Measurements from ENCODE around the gene SCFD2. TPM values are rescaled to one million over a fixed set of nuclear protein-coding genes. Genes with fewer than 3 reads are reported as not detected.
"Not testable (repeated sequence)": the region's sequence is repeated elsewhere in the genome, so short reads cannot be mapped to it uniquely, and the experiment has no call there.

The SCFD2 gene
- total RNA-seq, 4 donors from 2014 or later = 12.7 to 23.7 (median 18.3) TPM

DNA sequence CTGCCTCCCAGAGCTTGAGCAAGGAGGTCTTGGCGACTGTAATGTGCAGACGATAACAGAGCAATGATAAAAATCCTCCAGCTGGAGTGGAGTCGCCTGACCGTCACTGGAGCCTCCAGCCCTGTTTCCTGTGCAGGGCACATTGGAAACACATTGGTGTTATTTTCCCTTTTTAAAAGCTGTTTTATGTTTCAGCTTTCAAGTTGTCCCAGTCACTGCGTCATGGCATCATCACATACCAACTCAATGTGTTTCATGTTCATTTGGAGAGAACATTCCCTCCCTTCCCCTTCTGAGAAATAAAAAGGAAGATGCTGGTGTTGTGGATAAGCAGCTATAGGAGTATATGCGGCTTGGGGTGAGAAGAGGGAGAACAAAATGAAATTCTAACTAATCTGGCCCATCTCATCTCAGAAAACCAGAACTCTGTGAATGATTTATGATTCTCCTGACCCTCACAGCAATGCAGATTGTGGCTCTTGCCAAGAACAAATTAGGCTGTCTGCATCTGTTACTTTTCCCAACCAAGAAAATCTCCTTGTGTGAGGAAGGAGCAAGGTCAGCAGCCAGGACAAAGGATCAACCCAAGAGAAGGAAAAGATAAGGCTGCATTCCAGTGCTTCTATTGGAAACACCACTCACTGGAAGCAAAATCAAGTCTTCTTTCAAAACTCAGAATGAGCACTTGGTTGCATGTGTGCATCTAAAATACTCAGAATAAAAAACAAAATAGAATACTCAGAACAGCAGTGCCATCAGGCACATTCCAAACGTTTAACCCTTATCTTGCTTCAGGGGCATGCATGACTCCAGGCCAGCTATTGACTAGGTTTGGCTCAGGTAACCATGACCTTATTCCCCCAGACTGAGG lies 369.4 kb downstream of the SCFD2 start:
- H3K36me3 ChIP-seq = no peaks in the 10 kb centered on the region
- H3K9me3 ChIP-seq = no peaks in the 10 kb centered on the region
- WGBS, 2 donors (ENCODE audit: low coverage in 1 of 2) = 58 to 86% methylated on average over 3 to 7 of the region's 7 CpGs
- no peak for TF ChIP-seq EP300 (IDR thresholded peaks at IDR 0.05; ENCODE audit: low read depth)
- TF ChIP-seq, protein P1, sequence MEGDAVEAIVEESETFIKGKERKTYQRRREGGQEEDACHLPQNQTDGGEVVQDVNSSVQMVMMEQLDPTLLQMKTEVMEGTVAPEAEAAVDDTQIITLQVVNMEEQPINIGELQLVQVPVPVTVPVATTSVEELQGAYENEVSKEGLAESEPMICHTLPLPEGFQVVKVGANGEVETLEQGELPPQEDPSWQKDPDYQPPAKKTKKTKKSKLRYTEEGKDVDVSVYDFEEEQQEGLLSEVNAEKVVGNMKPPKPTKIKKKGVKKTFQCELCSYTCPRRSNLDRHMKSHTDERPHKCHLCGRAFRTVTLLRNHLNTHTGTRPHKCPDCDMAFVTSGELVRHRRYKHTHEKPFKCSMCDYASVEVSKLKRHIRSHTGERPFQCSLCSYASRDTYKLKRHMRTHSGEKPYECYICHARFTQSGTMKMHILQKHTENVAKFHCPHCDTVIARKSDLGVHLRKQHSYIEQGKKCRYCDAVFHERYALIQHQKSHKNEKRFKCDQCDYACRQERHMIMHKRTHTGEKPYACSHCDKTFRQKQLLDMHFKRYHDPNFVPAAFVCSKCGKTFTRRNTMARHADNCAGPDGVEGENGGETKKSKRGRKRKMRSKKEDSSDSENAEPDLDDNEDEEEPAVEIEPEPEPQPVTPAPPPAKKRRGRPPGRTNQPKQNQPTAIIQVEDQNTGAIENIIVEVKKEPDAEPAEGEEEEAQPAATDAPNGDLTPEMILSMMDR (IDR thresholded peaks at IDR 0.05) = no peak
- TF ChIP-seq POLR2A (IDR thresholded peaks at IDR 0.05) = no peak
- TF ChIP-seq POLR2AphosphoS5 (IDR thresholded peaks at IDR 0.05) = no peak
- H3K27ac ChIP-seq = peak overlapping the region; percentile 20 to 62 (median 44)
- H3K4me3 ChIP-seq = no peak overlapping the region
- H3K4me1 ChIP-seq = peaks cover 0 to 10% (median 1%) of the 10 kb centered on the region in 4 donors
- intact Hi-C loops (cut with DNase I; ENCODE audit: low total_unique reads) = no loop called here
- no peak for DNase-seq
- no peaks in the 10 kb centered on the region for H3K27me3 ChIP-seq
- in situ Hi-C loops (cut with MboI; ENCODE audit: low pct_ligation_motif_present in 1 of 4, low pct_unique_long_range_greater_than_20kb in 1 of 4, low sequenced_read_pairs in 3 of 4) = loop anchor here in 1 of 4 donors (25.0 kb wide), 1 partner anchor 759 kb away; no protein-coding TSS in a partner anchor

DNA sequence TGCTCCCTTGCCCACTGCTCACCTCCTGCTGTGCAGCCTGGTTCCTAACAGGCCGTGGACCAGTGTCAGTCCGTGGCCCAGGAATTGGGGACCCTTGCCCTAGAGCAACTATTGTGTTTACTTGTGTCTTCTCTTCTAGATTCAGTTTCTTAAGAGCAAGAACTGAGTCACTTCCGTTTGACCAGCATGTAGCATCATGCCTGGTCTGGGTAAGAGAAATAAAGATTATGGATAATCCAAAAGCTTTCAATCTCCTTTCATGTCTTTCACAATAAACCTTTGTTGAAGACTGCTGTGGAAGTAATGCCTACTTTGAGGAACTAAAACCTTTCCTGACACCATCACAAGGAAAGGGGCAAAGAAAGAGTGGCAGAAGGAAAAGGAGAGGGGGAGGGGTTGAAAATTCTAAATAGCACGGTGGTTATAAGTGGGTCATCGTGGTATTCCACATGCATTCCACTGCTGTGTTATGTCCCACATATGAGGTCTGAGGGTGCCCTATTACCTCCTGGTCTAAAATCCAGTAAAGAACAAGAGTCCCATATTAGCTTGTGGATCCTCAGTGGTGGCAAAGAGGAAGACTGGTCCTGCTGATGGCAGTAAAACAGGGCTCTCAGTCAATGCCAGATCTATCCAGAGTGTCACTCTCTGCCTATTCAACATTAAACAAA lies 370.4 kb downstream of the SCFD2 start:
- Histone ChIP-seq H3K9me3 (no peaks in the 10 kb centered on the region), H3K27ac (peak overlapping the region; percentile 0 to 62 (median 44)), H3K4me3 (no peak overlapping the region), H3K36me3 (no peaks in the 10 kb centered on the region), H3K27me3 (no peaks in the 10 kb centered on the region), H3K4me1 (peaks cover 0 to 10% (median 1%) of the 10 kb centered on the region in 4 donors)
- 83 to 88% methylated on average over 1 to 5 of the region's 5 CpGs for WGBS, 2 donors (ENCODE audit: low coverage in 1 of 2)
- no peak for TF ChIP-seq EP300 (IDR thresholded peaks at IDR 0.05; ENCODE audit: low read depth)
- DNase-seq = no peak
- in situ Hi-C loops (cut with MboI; ENCODE audit: low pct_ligation_motif_present in 1 of 4, low pct_unique_long_range_greater_than_20kb in 1 of 4, low sequenced_read_pairs in 3 of 4) = loop anchor here in 1 of 4 donors (25.0 kb wide), 1 partner anchor 758 kb away; no protein-coding TSS in a partner anchor
- intact Hi-C loops (cut with DNase I; ENCODE audit: low total_unique reads) = no loop called here

DNA sequence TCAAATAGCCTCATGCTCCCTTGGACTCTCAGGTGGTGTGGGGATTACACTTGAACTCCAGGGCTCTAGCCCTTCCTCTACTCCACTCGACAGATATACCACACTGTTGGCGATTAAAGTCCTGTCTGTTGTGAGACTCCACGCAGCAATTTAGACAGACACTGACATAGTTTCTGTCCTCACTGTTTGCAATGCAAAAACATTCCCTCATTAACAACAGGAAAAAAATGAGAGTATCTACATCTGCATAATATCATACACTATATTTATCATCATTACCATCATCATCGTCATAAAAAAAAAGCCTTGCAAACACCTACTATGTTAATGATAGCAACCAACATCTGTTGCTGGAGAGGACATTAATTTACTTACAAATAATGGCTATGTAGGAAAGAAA lies 371.3 kb downstream of the SCFD2 start:
- intact Hi-C loops (cut with DNase I; ENCODE audit: low total_unique reads) (no loop called here), in situ Hi-C loops (cut with MboI; ENCODE audit: low pct_ligation_motif_present in 1 of 4, low pct_unique_long_range_greater_than_20kb in 1 of 4, low sequenced_read_pairs in 3 of 4) (loop anchor here in 1 of 4 donors (25.0 kb wide), 1 partner anchor 757 kb away; no protein-coding TSS in a partner anchor)
- TF ChIP-seq, protein P1 (IDR thresholded peaks at IDR 0.05) = no peak
- no peak for TF ChIP-seq EP300 (IDR thresholded peaks at IDR 0.05; ENCODE audit: low read depth)
- TF ChIP-seq POLR2A (IDR thresholded peaks at IDR 0.05) = no peak
- no peak for TF ChIP-seq POLR2AphosphoS5 (IDR thresholded peaks at IDR 0.05)
- DNase-seq = no peak
- Histone ChIP-seq H3K9me3 (no peaks in the 10 kb centered on the region), H3K4me1 (peaks cover 0 to 10% (median 1%) of the 10 kb centered on the region in 4 donors), H3K27me3 (no peaks in the 10 kb centered on the region), H3K36me3 (no peaks in the 10 kb centered on the region), H3K4me3 (no peak overlapping the region), H3K27ac (no peak overlapping the region)
- WGBS, 2 donors (ENCODE audit: low coverage in 1 of 2) = 93 to 96% methylated on average over 4 of the region's 4 CpGs

DNA sequence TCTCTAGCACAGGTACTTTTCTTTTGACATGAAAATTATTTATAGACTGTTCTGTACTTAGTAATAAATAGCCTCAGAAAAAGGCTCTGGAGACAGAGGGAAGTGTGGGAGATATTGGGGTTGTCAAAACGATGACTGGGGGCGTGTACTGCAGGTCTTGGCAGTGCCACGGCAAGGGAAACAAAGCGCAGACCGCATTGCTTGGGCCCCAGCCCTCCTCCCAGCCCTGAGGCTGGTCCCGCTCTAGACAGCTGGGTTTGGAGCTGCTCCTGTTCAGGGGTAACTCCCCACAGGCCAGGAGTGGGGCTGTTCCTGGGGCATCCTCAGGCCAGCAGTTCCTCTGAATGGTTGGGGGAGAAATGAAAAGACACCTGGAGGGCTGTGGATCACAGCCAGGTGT lies 372.1 kb downstream of the SCFD2 start:
- Histone ChIP-seq H3K27me3 (no peaks in the 10 kb centered on the region), H3K4me1 (peaks cover 0 to 10% (median 1%) of the 10 kb centered on the region in 4 donors), H3K27ac (no peak overlapping the region), H3K36me3 (no peaks in the 10 kb centered on the region), H3K4me3 (no peak overlapping the region), H3K9me3 (no peaks in the 10 kb centered on the region)
- intact Hi-C loops (cut with DNase I; ENCODE audit: low total_unique reads) (no loop called here), in situ Hi-C loops (cut with MboI; ENCODE audit: low pct_ligation_motif_present in 1 of 4, low pct_unique_long_range_greater_than_20kb in 1 of 4, low sequenced_read_pairs in 3 of 4) (loop anchor here in 1 of 4 donors (25.0 kb wide), 1 partner anchor 756 kb away; no protein-coding TSS in a partner anchor)
- no peak for TF ChIP-seq POLR2AphosphoS5 (IDR thresholded peaks at IDR 0.05)
- TF ChIP-seq EP300 (IDR thresholded peaks at IDR 0.05; ENCODE audit: low read depth) = no peak
- TF ChIP-seq, protein P1 (IDR thresholded peaks at IDR 0.05) = no peak
- TF ChIP-seq POLR2A (IDR thresholded peaks at IDR 0.05) = no peak
- no peak for DNase-seq
- 80 to 88% methylated on average over 2 to 6 of the region's 6 CpGs for WGBS, 2 donors (ENCODE audit: low coverage in 1 of 2)

DNA sequence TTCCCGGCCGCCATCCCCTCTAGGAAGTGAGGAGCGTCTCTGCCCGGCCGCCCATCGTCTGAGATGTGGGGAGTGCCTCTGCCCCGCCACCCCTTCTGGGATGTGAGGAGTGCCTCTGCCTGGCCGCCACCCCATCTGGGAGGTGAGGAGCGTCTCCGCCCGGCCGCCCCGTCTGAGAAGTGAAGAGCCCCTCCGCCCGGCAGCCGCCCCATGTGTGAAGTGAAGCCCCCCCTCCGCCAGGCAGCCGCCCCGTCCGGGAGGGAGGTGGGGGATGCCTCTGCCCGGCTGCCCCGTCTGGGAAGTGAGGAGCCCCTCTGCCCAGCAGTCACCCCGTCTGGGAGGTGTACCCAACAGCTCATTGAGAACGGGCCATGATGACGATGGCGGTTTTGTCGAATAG lies 373.3 kb downstream of the SCFD2 start:
- DNase-seq; intact Hi-C loops (cut with DNase I; ENCODE audit: low total_unique reads); H3K27me3 ChIP-seq; H3K4me3 ChIP-seq; H3K36me3 ChIP-seq; H3K4me1 ChIP-seq; H3K9me3 ChIP-seq; H3K27ac ChIP-seq: not testable (repeated sequence)
- in situ Hi-C loops (cut with MboI; ENCODE audit: low pct_ligation_motif_present in 1 of 4, low pct_unique_long_range_greater_than_20kb in 1 of 4, low sequenced_read_pairs in 3 of 4) = loop anchor here in 1 of 4 donors (25.0 kb wide), 1 partner anchor 755 kb away; no protein-coding TSS in a partner anchor
- 97% methylated on average over 13 of the region's 27 CpGs; no CpG with 5 or more reads in 1 of the 2 donors for WGBS, 2 donors (ENCODE audit: low coverage in 1 of 2)
